ENCODE measurements around the gene FAM161A. TPM values are rescaled to one million over a fixed set of nuclear protein-coding genes. Genes with fewer than 3 reads are reported as not detected.
A peak's percentile ranks its signal among the peaks of the same experiment; 100 is the strongest.
"Not testable (repeated sequence)": the region's sequence is repeated elsewhere in the genome, so short reads cannot be mapped to it uniquely, and the experiment has no call there.

The FAM161A gene
- total and polyA plus RNA-seq, 9 donors: 5.3 to 14.3 (median 8.6) TPM

DNA sequence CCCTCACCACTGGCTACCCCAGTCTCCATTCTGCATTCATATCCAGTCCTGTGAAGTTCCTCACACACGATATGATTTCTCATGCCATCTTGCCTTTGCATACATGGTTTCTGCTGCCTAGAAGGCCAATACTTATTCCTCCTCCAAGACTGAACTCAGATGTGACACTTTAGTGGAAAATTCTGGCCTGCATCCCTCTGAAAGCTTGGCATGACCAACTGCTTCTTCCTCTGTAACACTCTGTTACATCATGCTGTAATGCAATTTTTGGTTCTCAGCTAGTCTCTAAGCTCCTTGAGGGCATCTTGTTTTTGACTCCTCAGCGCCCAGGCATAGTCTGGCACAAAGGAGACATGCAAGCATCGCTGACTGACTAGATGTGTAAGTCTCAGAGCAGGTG, 12.6 kb downstream of the FAM161A start:
- Histone ChIP-seq H3K4me3 (ENCODE audit: low read length) (no peak overlapping the region), H3K9me3 (replicated peaks; ENCODE audit: control insufficient read depth, low read depth, low read length) (no peaks in the 10 kb centered on the region), H3K4me1 (ENCODE audit: control insufficient read depth, insufficient read depth, low read length) (no peaks in the 10 kb centered on the region), H3K27me3 (ENCODE audit: control insufficient read depth, insufficient read depth, low read length) (no peaks in the 10 kb centered on the region), H3K36me3 (ENCODE audit: control insufficient read depth, insufficient read depth, low read length) (peaks cover 20% of the 10 kb centered on the region), H3K27ac (ENCODE audit: low read length) (no peak overlapping the region)
- DNase-seq: no peak
- WGBS (ENCODE audit: insufficient coverage): 88% methylated on average over 1 of the region's 3 CpGs

DNA sequence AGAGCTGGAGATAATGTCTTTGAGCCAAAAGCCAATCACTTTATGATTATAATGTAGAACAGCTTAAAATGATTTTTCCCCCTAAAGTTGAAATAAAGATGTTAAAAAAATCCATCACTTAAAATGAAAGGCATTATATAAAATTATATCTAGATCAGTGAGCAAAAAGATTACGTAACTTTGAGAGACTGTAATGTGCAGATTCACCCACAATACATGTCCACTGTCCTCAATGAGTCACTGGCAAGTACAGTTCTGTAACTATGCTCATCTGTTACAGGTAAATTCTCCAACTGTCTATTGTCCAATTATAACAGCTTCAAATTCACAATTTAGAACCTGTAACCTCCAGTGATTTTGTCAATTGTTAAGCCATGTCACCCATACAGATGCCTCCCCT, 19.0 kb downstream of the FAM161A start:
- H3K4me1 ChIP-seq (ENCODE audit: control insufficient read depth, insufficient read depth, low read length): no peaks in the 10 kb centered on the region
- H3K27ac ChIP-seq (ENCODE audit: low read length): no peak overlapping the region
- no peak overlapping the region for H3K4me3 ChIP-seq (ENCODE audit: low read length)
- no CpG with 5 or more reads among the region's 1 CpG for WGBS (ENCODE audit: insufficient coverage)
- H3K36me3 ChIP-seq (ENCODE audit: control insufficient read depth, insufficient read depth, low read length): peaks cover 4% of the 10 kb centered on the region
- H3K27me3 ChIP-seq (ENCODE audit: control insufficient read depth, insufficient read depth, low read length): no peaks in the 10 kb centered on the region
- DNase-seq: no peak
- no peaks in the 10 kb centered on the region for H3K9me3 ChIP-seq (replicated peaks; ENCODE audit: control insufficient read depth, low read depth, low read length)

DNA sequence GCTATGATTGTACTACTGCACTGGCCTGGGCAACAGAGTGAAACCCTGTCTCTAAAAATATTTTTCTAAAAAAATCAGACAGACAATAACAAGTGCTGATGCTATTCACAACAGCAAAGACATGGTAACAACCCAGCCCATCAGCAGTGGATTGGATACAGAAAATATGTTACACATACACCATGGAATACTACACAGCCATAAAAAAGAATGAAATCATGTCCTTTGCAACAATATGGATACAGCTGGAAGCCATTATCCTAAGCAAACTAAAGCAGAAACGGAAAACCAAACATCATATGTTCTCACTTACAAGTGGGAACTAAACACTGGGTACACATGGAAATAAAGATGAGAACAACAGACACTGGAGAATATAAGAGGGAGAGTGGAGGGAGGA, 19.9 kb downstream of the FAM161A start:
- H3K27ac ChIP-seq (ENCODE audit: low read length): no peak overlapping the region
- DNase-seq: no peak
- H3K27me3 ChIP-seq (ENCODE audit: control insufficient read depth, insufficient read depth, low read length): no peaks in the 10 kb centered on the region
- H3K4me3 ChIP-seq (ENCODE audit: low read length): no peak overlapping the region
- WGBS (ENCODE audit: insufficient coverage): no CpG with 5 or more reads among the region's 1 CpG
- no peaks in the 10 kb centered on the region for H3K36me3 ChIP-seq (ENCODE audit: control insufficient read depth, insufficient read depth, low read length)
- no peaks in the 10 kb centered on the region for H3K9me3 ChIP-seq (replicated peaks; ENCODE audit: control insufficient read depth, low read depth, low read length)
- H3K4me1 ChIP-seq (ENCODE audit: control insufficient read depth, insufficient read depth, low read length): no peaks in the 10 kb centered on the region

GRCh38 chr2:61832183-61832841, 21.5 kb downstream of the FAM161A start:
- 59% methylated on average over 5 of the region's 11 CpGs for WGBS (ENCODE audit: insufficient coverage)
- Histone ChIP-seq H3K36me3 (ENCODE audit: control insufficient read depth, insufficient read depth, low read length) (no peaks in the 10 kb centered on the region), H3K4me1 (ENCODE audit: control insufficient read depth, insufficient read depth, low read length) (no peaks in the 10 kb centered on the region), H3K9me3 (replicated peaks; ENCODE audit: control insufficient read depth, low read depth, low read length) (no peaks in the 10 kb centered on the region), H3K4me3 (ENCODE audit: low read length) (no peak overlapping the region), H3K27me3 (ENCODE audit: control insufficient read depth, insufficient read depth, low read length) (no peaks in the 10 kb centered on the region), H3K27ac (ENCODE audit: low read length) (no peak overlapping the region)
- no peak for DNase-seq

DNA sequence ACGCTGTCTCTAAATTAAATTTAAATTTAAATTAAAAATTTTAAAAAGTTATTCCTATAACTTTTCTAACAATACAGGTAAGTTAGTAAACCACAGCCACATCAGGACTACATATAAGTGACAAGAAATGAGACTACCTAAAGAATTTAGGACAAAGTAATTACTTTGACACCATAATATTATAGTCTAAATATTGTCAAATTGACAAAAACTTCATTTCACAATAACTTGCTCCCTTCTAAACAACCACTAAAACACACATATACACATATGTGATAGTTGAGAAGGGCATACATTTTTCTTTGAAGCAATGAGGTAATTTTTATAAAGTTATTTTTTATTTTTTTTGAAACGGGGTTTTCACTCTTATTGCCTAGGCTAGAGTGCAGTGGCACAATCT, 31.6 kb downstream of the FAM161A start:
- H3K9me3 ChIP-seq (replicated peaks; ENCODE audit: control insufficient read depth, low read depth, low read length): no peaks in the 10 kb centered on the region
- no CpG with 5 or more reads among the region's 2 CpGs for WGBS (ENCODE audit: insufficient coverage)
- no peaks in the 10 kb centered on the region for H3K27me3 ChIP-seq (ENCODE audit: control insufficient read depth, insufficient read depth, low read length)
- DNase-seq: no peak
- no peaks in the 10 kb centered on the region for H3K36me3 ChIP-seq (ENCODE audit: control insufficient read depth, insufficient read depth, low read length)
- H3K27ac ChIP-seq (ENCODE audit: low read length): no peak overlapping the region
- no peaks in the 10 kb centered on the region for H3K4me1 ChIP-seq (ENCODE audit: control insufficient read depth, insufficient read depth, low read length)
- no peak overlapping the region for H3K4me3 ChIP-seq (ENCODE audit: low read length)

DNA sequence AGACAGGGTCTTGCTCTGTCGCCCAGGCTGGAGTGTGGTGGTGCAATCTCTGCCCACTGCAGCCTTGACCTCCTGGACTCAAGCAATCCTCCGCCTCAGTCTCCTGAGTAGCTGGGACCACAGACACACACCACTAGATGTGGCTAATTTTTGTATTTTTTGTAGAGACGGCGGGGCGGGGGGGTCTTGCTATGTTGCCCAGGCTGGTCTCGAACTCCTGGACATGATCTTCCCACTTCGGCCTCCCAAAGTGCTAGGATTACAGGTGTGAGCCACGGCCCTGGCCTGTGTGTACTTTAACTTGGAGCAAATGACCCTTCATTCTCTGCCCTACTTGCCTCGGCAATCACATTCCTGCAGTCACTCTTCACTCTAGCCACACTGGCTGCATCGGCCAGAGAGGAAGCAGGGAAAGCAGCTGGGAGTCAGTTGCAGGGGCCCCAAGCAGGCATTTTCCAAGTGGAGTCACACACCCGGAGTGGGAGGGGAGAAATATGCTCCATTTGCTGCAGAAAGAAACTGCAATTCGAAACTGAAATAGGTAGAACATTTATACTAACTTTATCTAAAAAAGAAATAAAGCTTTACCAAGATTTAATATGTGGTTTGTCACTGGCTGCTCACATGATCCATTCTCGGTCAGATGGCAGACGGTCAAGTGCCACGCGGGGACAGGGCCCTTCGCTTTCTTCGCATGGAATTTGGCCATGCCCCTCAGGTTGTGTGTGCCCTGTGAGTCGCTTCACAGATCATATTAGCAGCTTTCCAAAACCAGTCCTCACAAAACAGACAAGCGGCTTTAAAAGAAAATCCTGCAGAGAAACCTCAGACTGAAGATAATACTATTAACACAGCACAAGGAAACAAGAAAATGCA, 37.1 kb downstream of the FAM161A start:
- 69% methylated on average over 9 of the region's 20 CpGs for WGBS (ENCODE audit: insufficient coverage)
- peaks cover 3% of the 10 kb centered on the region for H3K4me1 ChIP-seq (ENCODE audit: control insufficient read depth, insufficient read depth, low read length)
- H3K27ac ChIP-seq (ENCODE audit: low read length): no peak overlapping the region
- no peak overlapping the region for H3K4me3 ChIP-seq (ENCODE audit: low read length)
- H3K27me3 ChIP-seq (ENCODE audit: control insufficient read depth, insufficient read depth, low read length): no peaks in the 10 kb centered on the region
- peak; percentile 3 for DNase-seq
- H3K36me3 ChIP-seq (ENCODE audit: control insufficient read depth, insufficient read depth, low read length): no peaks in the 10 kb centered on the region
- no peaks in the 10 kb centered on the region for H3K9me3 ChIP-seq (replicated peaks; ENCODE audit: control insufficient read depth, low read depth, low read length)

DNA sequence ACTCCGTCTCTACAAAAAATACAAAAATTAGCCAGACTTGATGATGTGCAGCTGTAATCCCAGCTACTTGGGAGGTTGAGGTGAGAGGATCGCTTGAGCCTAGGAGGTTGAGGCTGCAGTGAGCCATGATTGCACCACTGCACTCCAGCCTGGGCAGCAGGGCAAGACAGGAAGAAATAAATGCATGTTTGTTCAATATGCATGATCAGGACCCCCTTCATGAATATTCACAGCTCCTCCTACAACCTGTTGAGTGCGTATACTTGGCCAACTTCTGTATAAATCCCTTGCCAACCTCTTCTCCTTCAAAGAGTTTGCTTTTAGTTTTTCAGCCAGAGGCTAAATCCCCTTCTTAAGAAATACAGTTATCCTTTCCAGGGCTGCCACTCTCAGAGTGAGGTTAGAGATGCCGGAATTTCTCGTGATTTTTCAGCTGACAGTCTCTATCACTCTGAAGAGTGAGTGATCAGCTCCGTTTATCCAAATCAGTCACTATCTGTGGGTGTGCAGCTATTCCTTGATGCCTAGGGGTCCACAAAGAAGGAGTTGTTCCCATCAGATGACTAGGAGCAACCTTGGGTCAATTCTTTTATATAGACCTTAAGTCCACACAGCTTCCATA, 39.2 kb downstream of the FAM161A start:
- Histone ChIP-seq H3K36me3 (ENCODE audit: control insufficient read depth, insufficient read depth, low read length) (no peaks in the 10 kb centered on the region), H3K27me3 (ENCODE audit: control insufficient read depth, insufficient read depth, low read length) (no peaks in the 10 kb centered on the region), H3K9me3 (replicated peaks; ENCODE audit: control insufficient read depth, low read depth, low read length) (no peaks in the 10 kb centered on the region), H3K27ac (ENCODE audit: low read length) (no peak overlapping the region), H3K4me3 (ENCODE audit: low read length) (no peak overlapping the region), H3K4me1 (ENCODE audit: control insufficient read depth, insufficient read depth, low read length) (peaks cover 3% of the 10 kb centered on the region)
- WGBS (ENCODE audit: insufficient coverage): 83% methylated on average over 3 of the region's 6 CpGs
- no peak for DNase-seq

DNA sequence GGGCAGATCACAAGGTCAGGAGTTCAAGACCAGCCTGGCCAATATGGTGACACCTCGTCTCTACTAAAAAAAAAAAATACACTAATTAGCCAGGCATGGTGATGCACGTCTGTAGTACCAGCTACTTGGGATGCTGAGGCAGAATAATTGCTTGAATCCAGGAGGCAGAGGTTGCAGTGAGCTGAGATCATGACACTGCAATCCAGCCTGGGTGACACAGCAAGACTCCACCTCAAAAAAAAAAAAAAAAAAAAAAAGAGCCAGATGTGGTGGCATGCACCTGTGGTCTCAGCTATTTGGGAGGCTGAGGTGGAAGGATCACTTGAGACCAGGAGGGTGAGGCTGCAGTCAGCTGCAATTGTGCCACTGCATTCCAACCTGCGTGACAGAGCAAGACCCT, 40.5 kb downstream of the FAM161A start:
- H3K4me3 ChIP-seq (ENCODE audit: low read length); H3K27me3 ChIP-seq (ENCODE audit: control insufficient read depth, insufficient read depth, low read length); H3K9me3 ChIP-seq (replicated peaks; ENCODE audit: control insufficient read depth, low read depth, low read length); H3K4me1 ChIP-seq (ENCODE audit: control insufficient read depth, insufficient read depth, low read length); H3K27ac ChIP-seq (ENCODE audit: low read length); DNase-seq; H3K36me3 ChIP-seq (ENCODE audit: control insufficient read depth, insufficient read depth, low read length): not testable (repeated sequence)
- WGBS (ENCODE audit: insufficient coverage): no CpG with 5 or more reads among the region's 3 CpGs

DNA sequence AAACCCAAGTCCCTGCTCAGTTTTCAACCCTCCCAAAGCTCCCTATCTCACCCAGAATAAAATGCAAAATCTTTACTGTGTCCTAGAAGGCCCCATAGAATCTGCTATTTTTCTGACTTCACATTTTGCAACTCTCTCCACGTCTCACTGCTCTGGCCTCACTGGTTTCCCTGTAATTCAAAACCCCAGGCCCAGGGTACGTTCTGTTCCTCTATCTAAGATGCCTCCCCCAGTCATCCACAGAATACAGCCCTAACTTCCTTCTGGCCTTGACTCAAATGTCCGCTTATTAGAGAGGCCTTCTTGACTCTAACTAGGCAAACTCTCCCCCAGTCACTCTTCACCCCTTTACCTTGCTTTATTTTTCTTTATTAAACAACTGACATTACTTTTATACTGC, 42.0 kb downstream of the FAM161A start:
- 46% methylated on average over 3 of the region's 3 CpGs for WGBS (ENCODE audit: insufficient coverage)
- no peaks in the 10 kb centered on the region for H3K27me3 ChIP-seq (ENCODE audit: control insufficient read depth, insufficient read depth, low read length)

GRCh38 chr2:61810203-61810602, 43.7 kb downstream of the FAM161A start:
- H3K4me1 ChIP-seq (ENCODE audit: control insufficient read depth, insufficient read depth, low read length); H3K9me3 ChIP-seq (replicated peaks; ENCODE audit: control insufficient read depth, low read depth, low read length); H3K4me3 ChIP-seq (ENCODE audit: low read length); H3K27ac ChIP-seq (ENCODE audit: low read length); H3K27me3 ChIP-seq (ENCODE audit: control insufficient read depth, insufficient read depth, low read length); DNase-seq; H3K36me3 ChIP-seq (ENCODE audit: control insufficient read depth, insufficient read depth, low read length): not testable (repeated sequence)
- WGBS (ENCODE audit: insufficient coverage): no CpG with 5 or more reads among the region's 1 CpG

More for the DNA sequence above, 42.0 kb downstream of the FAM161A start:
- Histone ChIP-seq H3K4me3 (ENCODE audit: low read length) (no peak overlapping the region), H3K36me3 (ENCODE audit: control insufficient read depth, insufficient read depth, low read length) (no peaks in the 10 kb centered on the region), H3K27ac (ENCODE audit: low read length) (no peak overlapping the region), H3K4me1 (ENCODE audit: control insufficient read depth, insufficient read depth, low read length) (peaks cover 3% of the 10 kb centered on the region), H3K9me3 (replicated peaks; ENCODE audit: control insufficient read depth, low read depth, low read length) (no peaks in the 10 kb centered on the region)
- DNase-seq: no peak
